GM12878 (cell line): ENCODE data around the gene IPO11. TPM values are rescaled to one million over a fixed set of nuclear protein-coding genes. Genes with fewer than 3 reads are reported as not detected.

Source experiments
- ATAC-seq: fragments of 200-7000 bp; cut with Tn5 transposase; 3 replicates; pipeline ENCODE4 v1.9.1; 2020; ENCODE audit warnings: mild to moderate bottlenecking, moderate library complexity
- BruUV-seq: library from RNA; stranded (reverse); fragments of 400-500 nt; replicated peaks from 2 replicates; lab custom pipeline; 2021; lab: Mats Ljungman, UMichigan
- CTCF ChIA-PET: fragments of 300-600 bp; sonication (Branson Sonifier 250); formaldehyde crosslinking; extraction: SDS; loops from one replicate; lab custom pipeline; 2021; ENCODE audit warnings: inconsistent platforms; lab: Yijun Ruan, JAX
- POLR2A ChIA-PET: fragments of 350-600 bp; formaldehyde crosslinking; extraction: SDS; loops from one replicate; lab custom pipeline; 2021; ENCODE audit warnings: inconsistent platforms; lab: Charles Lee
- RAD21 ChIA-PET: fragments of 300-600 bp; sonication (Branson Sonifier 250); formaldehyde crosslinking; loops from one replicate; lab custom pipeline; 2023; ENCODE audit warnings: antibody characterized with exemption; ENCODE audit not compliant: unreplicated experiment; lab: Charles Lee
- SMC1A ChIA-PET: fragments of 300-600 bp; sonication (Branson Sonifier 250); formaldehyde crosslinking; loops from one replicate; lab custom pipeline; 2023; ENCODE audit not compliant: unreplicated experiment, uncharacterized antibody; lab: Charles Lee
- DNase-seq: peaks from one replicate; pipeline ENCODE4 v3.0.0-alpha.2; 2011; ENCODE audit warnings: low read depth, low spot score
- FAIRE-seq: peaks from 3 replicates; lab custom pipeline; 2011; peaks lifted over from hg19 to GRCh38; lab: Jason Lieb, UNC
- H2AFZ ChIP-seq: 2 replicates; pipeline ENCODE4 v1.6.0; 2011; ENCODE audit warnings: low read depth, low read length, control low read depth; ENCODE audit not compliant: control insufficient read depth
- H3K27ac ChIP-seq: 2 replicates; pipeline ENCODE4 v1.5.1; 2011; ENCODE audit warnings: control low read depth; ENCODE audit not compliant: control insufficient read depth, insufficient read depth
- H3K27me3 ChIP-seq, 2 experiments: replicated peaks in 1 of 2; 2 replicates each; pipeline versions ENCODE4 v1.6.0 to v1.6.1; 2011; ENCODE audit warnings: low read length in 1 of 2; ENCODE audit not compliant: control insufficient read depth in 2 of 2, insufficient read depth in 2 of 2
- H3K36me3 ChIP-seq, 2 experiments: 2 replicates each; pipeline ENCODE4 v1.5.1; 2011; ENCODE audit warnings: low read length in 1 of 2; ENCODE audit not compliant: control insufficient read depth in 2 of 2, insufficient read depth in 2 of 2
- H3K4me1 ChIP-seq: 2 replicates; pipeline ENCODE4 v1.6.1; 2011; ENCODE audit warnings: mild to moderate bottlenecking, low read length, moderate library complexity, mixed read lengths; ENCODE audit not compliant: control insufficient read depth, insufficient read depth
- H3K4me2 ChIP-seq: 2 replicates; pipeline ENCODE4 v1.6.0; 2011; ENCODE audit warnings: control low read depth; ENCODE audit not compliant: control insufficient read depth, insufficient read depth
- H3K4me3 ChIP-seq: fragments of 200-600 bp; sonication (generic); 2 replicates; pipeline ENCODE4 v1.5.1; 2016
- H3K79me2 ChIP-seq: 2 replicates; pipeline ENCODE4 v1.6.0; 2011; ENCODE audit warnings: low read length; ENCODE audit not compliant: control insufficient read depth, insufficient read depth
- H3K9ac ChIP-seq: 2 replicates; pipeline ENCODE4 v1.8.0; 2011; ENCODE audit warnings: low read length, control low read depth, mixed read lengths; ENCODE audit not compliant: control insufficient read depth, insufficient read depth
- H3K9me3 ChIP-seq: replicated peaks from 3 replicates; pipeline ENCODE4 v1.5.1; 2011; ENCODE audit warnings: mild to moderate bottlenecking, low read length; ENCODE audit not compliant: control insufficient read depth, insufficient read depth
- H4K20me1 ChIP-seq: 2 replicates; pipeline ENCODE4 v1.6.0; 2011; ENCODE audit not compliant: control insufficient read depth, insufficient read depth
- CEBPB ChIP-seq, 2 experiments: fragments of 150-350 bp in 1 of 2; IDR thresholded peaks; 2 replicates each; pipeline ENCODE4 v1.6.1; 2012 to 2014; ENCODE audit warnings: low read depth in 2 of 2, low read length in 2 of 2, borderline replicate concordance in 1 of 2, inconsistent platforms in 1 of 2
- DPF2 ChIP-seq: fragments of 450-650 bp; IDR thresholded peaks from 2 replicates; pipeline ENCODE4 v1.6.1; 2017; ENCODE audit warnings: mild to moderate bottlenecking
- ESRRA ChIP-seq: IDR thresholded peaks from 2 replicates; pipeline ENCODE4 v1.6.1; 2012; ENCODE audit warnings: mild to moderate bottlenecking, low read length, improper control_type of control experiment
- FOXK2 ChIP-seq: fragments of 450-650 bp; IDR thresholded peaks from 2 replicates; pipeline ENCODE4 v1.6.1; 2017; ENCODE audit warnings: mild to moderate bottlenecking, moderate library complexity
- HSF1 ChIP-seq: fragments of 150-350 bp; IDR thresholded peaks from 2 replicates; pipeline ENCODE4 v1.6.1; 2014; ENCODE audit warnings: mild to moderate bottlenecking, low read depth, low read length
- IKZF1 ChIP-seq: fragments of 450-650 bp; conservative IDR thresholded peaks from 2 replicates; pipeline ENCODE4 v1.6.1; 2017; ENCODE audit warnings: antibody characterized with exemption, mild to moderate bottlenecking
- IRF3 ChIP-seq: fragments of 450-650 bp; IDR thresholded peaks from 2 replicates; pipeline ENCODE4 v1.6.1; 2014; ENCODE audit warnings: mild to moderate bottlenecking
- KAT2A ChIP-seq: conservative IDR thresholded peaks from 2 replicates; pipeline ENCODE4 v1.6.1; 2011; ENCODE audit warnings: low read depth, low read length; ENCODE audit not compliant: control insufficient read depth
- KLF5 ChIP-seq: fragments of 450-650 bp; IDR thresholded peaks from 2 replicates; pipeline ENCODE4 v1.6.1; 2014; ENCODE audit warnings: mild to moderate bottlenecking; ENCODE audit not compliant: partially characterized antibody
- MYC ChIP-seq: IDR thresholded peaks from 2 replicates; pipeline ENCODE4 v1.6.1; 2011; ENCODE audit warnings: mild to moderate bottlenecking, low read length, moderate library complexity, inconsistent platforms; ENCODE audit not compliant: insufficient read depth, insufficient replicate concordance, insufficient read length, severe bottlenecking
- NFXL1 ChIP-seq: fragments of 450-650 bp; IDR thresholded peaks from 2 replicates; pipeline ENCODE4 v1.6.1; 2017; ENCODE audit warnings: antibody characterized with exemption, mild to moderate bottlenecking, borderline replicate concordance
- RAD51 ChIP-seq: fragments of 450-650 bp; IDR thresholded peaks from 2 replicates; pipeline ENCODE4 v1.6.1; 2016; ENCODE audit warnings: moderate library complexity, mild to moderate bottlenecking, inconsistent platforms
- REST ChIP-seq: IDR thresholded peaks from 2 replicates; pipeline ENCODE4 v1.6.1; 2012; ENCODE audit warnings: mild to moderate bottlenecking, low read depth, low read length
- SMC3 ChIP-seq: IDR thresholded peaks from 2 replicates; pipeline ENCODE4 v1.6.1; 2011; ENCODE audit warnings: low read length, improper control_type of control experiment, borderline replicate concordance
- STAT3 ChIP-seq: IDR thresholded peaks from 2 replicates; pipeline ENCODE4 v1.6.1; 2011; ENCODE audit warnings: low read depth, low read length, improper control_type of control experiment
- TAF1 ChIP-seq: IDR thresholded peaks from 2 replicates; pipeline ENCODE4 v1.6.1; 2011; ENCODE audit warnings: mild to moderate bottlenecking, low read depth, low read length, borderline replicate concordance
- TCF3 ChIP-seq: IDR thresholded peaks from 2 replicates; pipeline ENCODE4 v1.6.1; 2012; ENCODE audit warnings: low read depth, mild to moderate bottlenecking, low read length, borderline replicate concordance; ENCODE audit not compliant: insufficient read depth
- YY1 ChIP-seq: IDR thresholded peaks from 2 replicates; pipeline ENCODE4 v1.6.1; 2011; ENCODE audit warnings: low read depth, mild to moderate bottlenecking, low read length
- ZNF207 ChIP-seq: fragments of 450-650 bp; IDR thresholded peaks from 2 replicates; pipeline ENCODE4 v1.6.1; 2014; ENCODE audit warnings: antibody characterized with exemption, mild to moderate bottlenecking, borderline replicate concordance
- ZNF217 ChIP-seq: fragments of 450-650 bp; IDR thresholded peaks from 2 replicates; pipeline ENCODE4 v1.6.1; 2017; ENCODE audit warnings: antibody characterized with exemption, mild to moderate bottlenecking
- WGBS: methylation state at CpG from one replicate; pipeline ENCODE4 v1.1.6; 2016; ENCODE audit warnings: low lambda C conversion rate; ENCODE audit not compliant: insufficient replicate concordance, insufficient coverage; ENCODE audit errors: missing lambda C conversion rate; 5-methylcytosine and 5-hydroxymethylcytosine counted together
- in situ Hi-C: fragments of 300-500 bp; cut with MboI; formaldehyde crosslinking; loops from 9 replicates; pipeline ENCODE4 v1.14.3; 2018; ENCODE audit warnings: mixed read lengths
- intact Hi-C: fragments of 100-400 bp; cut with micrococcal nuclease; formaldehyde crosslinking; loops from one replicate; pipeline ENCODE4 v1.14.2; 2022; ENCODE audit not compliant: unreplicated experiment
- polyA plus RNA-seq, 11 experiments: library from polyadenylated mRNA; depleted of rRNA in 4 of 11; unstranded in 6 of 11; stranded (reverse) in 5 of 11; fragments of >200 nt; fragmentation: Nextera tagmentation in 4 of 11; fragmentation: Illumina TruSeq in 1 of 11; extraction: Ambion mirVana in 4 of 11; extraction: Trizol in 1 of 11; gene quantifications; 1 replicate in 1 of 11; 2 replicates in 10 of 11; pipeline versions ENCODE4 v1.2.1 to v1.2.3, GENCODE V29; 2011 to 2016; ENCODE audit warnings: inconsistent platforms in 2 of 11, missing spikeins in 2 of 11, low read depth in 1 of 11
- total RNA-seq, 4 experiments: library from RNA; depleted of rRNA in 3 of 4; stranded (reverse); fragments of >200 nt in 3 of 4; fragmentation: Illumina TruSeq in 1 of 4; extraction: Trizol in 1 of 4; gene quantifications; 2 replicates each; pipeline versions ENCODE4 v1.2.1 to v1.2.3, GENCODE V29; 2013 to 2021

The IPO11 gene
- total and polyA plus RNA-seq, 10 of the 15 experiments (the other 5 are each of a cell fraction or from before 2014, with no cell fraction given) = 14.1 to 49.3 (median 29.8) TPM

- WGBS = 89% methylated on average over 9 of the region's 9 CpGs
- no peaks in the 10 kb centered on the region for H3K9me3 ChIP-seq
- ChIA-PET SMC1A (interaction anchor here (1.4 kb wide), 1 partner anchor 29 kb away, joined by 3 read pairs; no protein-coding TSS in a partner anchor), CTCF (no interaction called here), POLR2A (no interaction called here), RAD21 (no interaction called here)
- peaks cover 0 to 4% of the 10 kb centered on the region in 2 experiments; a peak in 3 of 4 replicates for H3K36me3 ChIP-seq
- no peaks in the 10 kb centered on the region for H4K20me1 ChIP-seq
- no TSS peak for BruUV-seq
- FAIRE-seq (no peak), DNase-seq (no peak), ATAC-seq (no peak; the same call in 2 of the 3 replicates)
- no peak overlapping the region for H3K9ac ChIP-seq
- H3K79me2 ChIP-seq = no peaks in the 10 kb centered on the region
- TF ChIP-seq CEBPB (IDR thresholded peaks at IDR 0.05; ENCODE audit: borderline replicate concordance in 1 of 2, low read depth in 2 of 2, low read length in 2 of 2) (no peak), HSF1 (no peak), TAF1 (no peak), KLF5 (no peak), TCF3 (no peak), STAT3 (no peak), KAT2A (no peak), IRF3 (no peak), MYC (no peak), IKZF1 (no peak), NFXL1 (no peak), SMC3 (no peak), RAD51 (no peak), FOXK2 (no peak), ZNF207 (no peak), REST (no peak), ESRRA (no peak), ZNF217 (no peak), YY1 (no peak), DPF2 (no peak)
- H2AFZ ChIP-seq = no peak overlapping the region
- H3K4me3 ChIP-seq = no peak overlapping the region
- no peaks in the 10 kb centered on the region for H3K4me1 ChIP-seq
- no peaks in the 10 kb centered on the region for H3K27me3 ChIP-seq
- in situ Hi-C loops = no loop called here
- H3K27ac ChIP-seq = no peak overlapping the region
- intact Hi-C loops = no loop called here
- H3K4me2 ChIP-seq = no peak overlapping the region
Observed at GRCh38 chr5:62498961-62499360, 86.4 kb downstream of the IPO11 start.
